Testis (tissue), 2 donors: Measurements from ENCODE around the gene CD226.

ENCODE experiments used
- POLR2A ChIP-seq: fragments of 450-650 bp; IDR thresholded peaks from one replicate; pipeline ENCODE4 v1.6.1; 2017; ENCODE audit warnings: antibody characterized with exemption, mild to moderate bottlenecking, moderate library complexity
- TF ChIP-seq, protein P1 (sequence below), 3 experiments: fragments of 450-650 bp in 2 of 3; fragments of 200-600 bp in 1 of 3; sonication (generic) in 1 of 3; IDR thresholded peaks; one replicate each; pipeline ENCODE4 v1.5.1; 2016 to 2019; ENCODE audit warnings: antibody characterized with exemption in 3 of 3, mild to moderate bottlenecking in 2 of 3, moderate library complexity in 1 of 3

DNA sequence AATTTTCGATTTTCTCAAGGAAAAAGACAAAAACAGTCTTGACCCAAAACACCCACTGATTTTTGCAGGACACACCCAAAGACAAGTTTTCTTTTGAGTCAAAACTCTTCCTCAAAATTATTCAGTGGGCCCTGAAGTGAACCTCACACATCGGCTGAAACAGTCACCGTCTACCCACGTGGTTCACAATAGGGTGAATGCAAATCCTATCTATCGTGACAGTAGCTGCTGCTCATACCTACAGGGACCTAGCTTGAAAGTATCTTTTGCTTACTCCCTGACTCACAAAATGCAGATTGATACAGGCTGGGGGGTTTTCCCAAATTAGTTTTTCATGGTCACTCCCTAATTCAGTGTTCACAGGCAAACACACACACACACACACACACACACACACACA, 10.7 kb upstream of the CD226 start:
- TF ChIP-seq, protein P1, sequence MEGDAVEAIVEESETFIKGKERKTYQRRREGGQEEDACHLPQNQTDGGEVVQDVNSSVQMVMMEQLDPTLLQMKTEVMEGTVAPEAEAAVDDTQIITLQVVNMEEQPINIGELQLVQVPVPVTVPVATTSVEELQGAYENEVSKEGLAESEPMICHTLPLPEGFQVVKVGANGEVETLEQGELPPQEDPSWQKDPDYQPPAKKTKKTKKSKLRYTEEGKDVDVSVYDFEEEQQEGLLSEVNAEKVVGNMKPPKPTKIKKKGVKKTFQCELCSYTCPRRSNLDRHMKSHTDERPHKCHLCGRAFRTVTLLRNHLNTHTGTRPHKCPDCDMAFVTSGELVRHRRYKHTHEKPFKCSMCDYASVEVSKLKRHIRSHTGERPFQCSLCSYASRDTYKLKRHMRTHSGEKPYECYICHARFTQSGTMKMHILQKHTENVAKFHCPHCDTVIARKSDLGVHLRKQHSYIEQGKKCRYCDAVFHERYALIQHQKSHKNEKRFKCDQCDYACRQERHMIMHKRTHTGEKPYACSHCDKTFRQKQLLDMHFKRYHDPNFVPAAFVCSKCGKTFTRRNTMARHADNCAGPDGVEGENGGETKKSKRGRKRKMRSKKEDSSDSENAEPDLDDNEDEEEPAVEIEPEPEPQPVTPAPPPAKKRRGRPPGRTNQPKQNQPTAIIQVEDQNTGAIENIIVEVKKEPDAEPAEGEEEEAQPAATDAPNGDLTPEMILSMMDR (IDR thresholded peaks at IDR 0.05): no peak
- no peak for TF ChIP-seq POLR2A
